Nephron progenitor cell (in vitro differentiated cells): ENCODE measurements around the gene PPP6R3.

ENCODE experiments used
- DNase-seq: peaks from one replicate; pipeline ENCODE4 v3.0.0; 2021
- H3K27ac Mint-ChIP-seq: 2 replicates; pipeline ENCODE4 v1.8.0; 2021; ENCODE audit warnings: mild to moderate bottlenecking, moderate library complexity, mixed read lengths
- H3K27me3 Mint-ChIP-seq: 2 replicates; pipeline ENCODE4 v1.8.0; 2021; ENCODE audit warnings: mild to moderate bottlenecking, low read depth, mixed read lengths; ENCODE audit not compliant: poor library complexity
- H3K36me3 Mint-ChIP-seq: 2 replicates; pipeline ENCODE4 v1.8.0; 2021; ENCODE audit warnings: low read depth, mixed read lengths
- H3K4me1 Mint-ChIP-seq: 2 replicates; pipeline ENCODE4 v1.8.0; 2021; ENCODE audit warnings: mixed read lengths
- H3K4me3 Mint-ChIP-seq: 2 replicates; pipeline ENCODE4 v1.8.0; 2021; ENCODE audit warnings: mild to moderate bottlenecking, moderate library complexity, mixed read lengths
- H3K9me3 Mint-ChIP-seq: 2 replicates; pipeline ENCODE4 v1.8.0; 2021; ENCODE audit warnings: mild to moderate bottlenecking, moderate library complexity, mixed read lengths
- TF ChIP-seq, protein P1 (sequence below): fragments of 200-600 bp; sonication (generic); IDR thresholded peaks from 2 replicates; pipeline ENCODE4 v1.5.0; 2021; ENCODE audit warnings: antibody characterized with exemption

PPP6R3 gene

DNA sequence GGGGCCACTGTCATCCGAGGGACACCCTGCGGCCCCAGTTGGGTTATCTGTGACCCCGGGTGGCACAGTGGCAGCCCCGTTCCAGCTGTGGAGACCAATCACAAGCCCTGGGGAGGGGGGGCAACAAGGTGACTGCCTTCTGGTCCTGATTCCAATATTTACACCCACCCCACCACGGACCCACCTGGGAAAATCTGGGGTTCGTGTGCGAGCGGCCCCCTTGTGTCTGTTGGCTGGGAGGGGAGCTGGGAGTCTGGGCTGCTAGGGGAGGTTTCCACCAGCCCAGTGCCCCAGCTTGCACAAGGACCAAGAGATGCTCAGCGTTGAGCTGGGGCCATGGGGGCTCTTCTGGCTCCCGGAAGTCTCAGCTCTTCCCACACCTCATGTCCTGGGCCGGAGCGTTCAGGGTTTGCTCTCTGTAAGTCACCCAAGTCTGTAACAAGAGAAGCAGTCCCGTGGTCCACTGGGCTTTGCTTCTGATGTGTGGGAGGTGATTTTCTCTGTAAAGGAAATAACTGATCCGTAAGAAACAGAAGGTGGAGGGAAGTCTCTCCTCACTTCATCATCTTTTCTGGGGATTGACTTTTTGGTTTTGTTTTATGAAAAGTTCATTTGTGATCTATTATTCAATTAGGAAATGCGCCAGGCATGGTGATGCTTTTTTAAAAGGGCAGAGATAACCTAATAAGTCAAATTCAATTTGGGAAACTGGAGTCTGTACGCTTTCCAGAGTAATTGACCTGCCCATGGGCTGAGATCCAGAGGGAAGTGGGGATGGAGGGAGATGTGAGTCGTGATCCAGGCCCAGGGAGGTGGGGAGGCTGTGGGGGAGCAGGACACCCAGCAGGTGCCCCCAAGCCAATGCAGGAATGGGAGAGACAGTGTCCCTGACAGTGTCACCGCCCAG lies 201.4 kb downstream of the PPP6R3 start:
- DNase-seq = no peak
- peaks cover 22% of the 10 kb centered on the region for H3K4me1 Mint-ChIP-seq
- peaks cover 7% of the 10 kb centered on the region for H3K27me3 Mint-ChIP-seq

DNA sequence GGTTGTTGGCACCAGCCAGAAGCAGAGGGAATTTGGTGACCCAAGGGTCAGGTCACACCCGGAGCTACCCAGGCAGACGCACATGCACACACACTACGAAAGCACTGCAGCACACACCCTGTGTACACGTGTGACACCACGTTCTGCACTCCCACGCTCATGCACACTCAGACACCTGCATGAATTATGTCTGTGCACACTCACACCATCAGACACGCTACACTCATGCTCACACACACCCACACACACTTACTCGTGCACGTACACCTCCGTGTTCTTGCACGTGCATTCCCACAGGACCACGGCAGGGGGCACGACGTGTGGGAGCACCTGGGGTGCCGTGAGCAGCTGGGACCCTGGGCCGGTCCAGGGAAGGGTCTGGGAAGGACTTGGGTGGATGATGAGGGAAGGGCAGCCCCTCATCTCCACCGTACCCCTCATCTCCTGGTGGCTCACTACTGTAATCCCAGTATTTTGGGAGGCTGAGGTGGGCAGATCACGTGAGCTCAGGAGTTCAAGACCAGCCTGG lies 203.0 kb downstream of the PPP6R3 start:
- Mint-ChIP-seq H3K27me3 (peaks cover 7% of the 10 kb centered on the region), H3K4me3 (no peak overlapping the region), H3K4me1 (peaks cover 17% of the 10 kb centered on the region), H3K36me3 (no peaks in the 10 kb centered on the region), H3K9me3 (peaks cover 9% of the 10 kb centered on the region), H3K27ac (no peak overlapping the region)
- DNase-seq = no peak
- TF ChIP-seq, protein P1, sequence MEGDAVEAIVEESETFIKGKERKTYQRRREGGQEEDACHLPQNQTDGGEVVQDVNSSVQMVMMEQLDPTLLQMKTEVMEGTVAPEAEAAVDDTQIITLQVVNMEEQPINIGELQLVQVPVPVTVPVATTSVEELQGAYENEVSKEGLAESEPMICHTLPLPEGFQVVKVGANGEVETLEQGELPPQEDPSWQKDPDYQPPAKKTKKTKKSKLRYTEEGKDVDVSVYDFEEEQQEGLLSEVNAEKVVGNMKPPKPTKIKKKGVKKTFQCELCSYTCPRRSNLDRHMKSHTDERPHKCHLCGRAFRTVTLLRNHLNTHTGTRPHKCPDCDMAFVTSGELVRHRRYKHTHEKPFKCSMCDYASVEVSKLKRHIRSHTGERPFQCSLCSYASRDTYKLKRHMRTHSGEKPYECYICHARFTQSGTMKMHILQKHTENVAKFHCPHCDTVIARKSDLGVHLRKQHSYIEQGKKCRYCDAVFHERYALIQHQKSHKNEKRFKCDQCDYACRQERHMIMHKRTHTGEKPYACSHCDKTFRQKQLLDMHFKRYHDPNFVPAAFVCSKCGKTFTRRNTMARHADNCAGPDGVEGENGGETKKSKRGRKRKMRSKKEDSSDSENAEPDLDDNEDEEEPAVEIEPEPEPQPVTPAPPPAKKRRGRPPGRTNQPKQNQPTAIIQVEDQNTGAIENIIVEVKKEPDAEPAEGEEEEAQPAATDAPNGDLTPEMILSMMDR = no peak

More for the DNA sequence above, 201.4 kb downstream of the PPP6R3 start:
- H3K27ac Mint-ChIP-seq = peak overlapping the region; percentile 66
- H3K36me3 Mint-ChIP-seq = no peaks in the 10 kb centered on the region
- TF ChIP-seq, protein P1 = no peak
- H3K9me3 Mint-ChIP-seq = peaks cover 9% of the 10 kb centered on the region
- H3K4me3 Mint-ChIP-seq = peak overlapping the region; percentile 13

DNA sequence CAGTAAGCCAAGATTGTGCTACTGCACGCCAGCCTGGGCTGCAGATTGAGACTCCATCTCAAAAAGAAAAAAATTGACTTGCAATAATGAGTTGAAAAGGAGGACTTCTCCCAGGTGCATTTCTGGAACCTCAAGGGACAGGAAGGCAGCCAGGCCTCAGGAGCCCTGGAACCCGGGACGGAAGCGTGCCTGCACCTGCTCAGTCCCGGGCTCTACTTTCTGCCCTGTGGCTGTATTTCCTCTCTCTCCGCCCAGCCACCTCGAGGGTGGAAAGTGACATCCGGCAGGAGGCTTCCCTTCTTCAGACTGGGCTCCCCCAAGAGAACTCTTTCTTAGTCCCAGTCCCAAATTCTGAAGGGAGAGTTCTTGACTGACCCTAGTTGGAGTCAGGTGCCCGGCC lies 203.6 kb downstream of the PPP6R3 start:
- Mint-ChIP-seq H3K4me3 (no peak overlapping the region), H3K9me3 (peaks cover 9% of the 10 kb centered on the region), H3K27me3 (peaks cover 9% of the 10 kb centered on the region), H3K4me1 (peaks cover 12% of the 10 kb centered on the region), H3K27ac (no peak overlapping the region), H3K36me3 (no peaks in the 10 kb centered on the region)
- no peak for DNase-seq
- TF ChIP-seq, protein P1 = no peak

DNA sequence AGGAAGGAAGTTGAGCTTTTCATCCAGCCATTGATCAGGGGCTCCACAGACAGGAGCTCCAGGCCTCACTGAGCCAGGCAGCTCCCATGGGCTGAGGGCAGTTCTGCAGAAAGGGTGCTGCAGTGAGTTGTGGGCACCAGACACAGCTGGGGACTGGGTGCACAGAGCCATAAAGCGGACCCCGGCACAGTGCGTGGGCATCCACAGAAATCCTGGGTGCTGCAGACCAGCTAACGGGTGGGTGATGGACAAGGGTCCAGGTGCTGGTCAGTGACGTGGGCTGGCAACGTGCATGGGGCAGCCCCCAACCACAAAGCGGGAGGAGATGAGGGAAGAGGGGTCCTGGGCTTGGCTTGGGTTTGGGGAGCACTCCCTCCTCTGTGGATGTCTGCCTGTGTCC lies 204.4 kb downstream of the PPP6R3 start:
- Mint-ChIP-seq H3K9me3 (peaks cover 9% of the 10 kb centered on the region), H3K27ac (no peak overlapping the region), H3K4me3 (no peak overlapping the region), H3K36me3 (no peaks in the 10 kb centered on the region), H3K4me1 (peaks cover 10% of the 10 kb centered on the region), H3K27me3 (peaks cover 8% of the 10 kb centered on the region)
- no peak for DNase-seq
- TF ChIP-seq, protein P1 = no peak
